GM21367 (cell line): ENCODE results near the gene SPRN.
"Not testable (repeated sequence)": the region's sequence is repeated elsewhere in the genome, so short reads cannot be mapped to it uniquely, and the experiment has no call there.

ENCODE experiments used
- ATAC-seq: cut with Tn5 transposase; IDR thresholded peaks from one replicate; pipeline ENCODE4 v1.9.1; 2021; ENCODE audit not compliant: unreplicated experiment

SPRN gene

GRCh38 chr10:133424601-133425000, at the start of gene SPRN:
Gene SPRN, minus strand, starts transcription at chr10:133424625. Its CDS starts 944 bp downstream, at chr10:133423681.
- ATAC-seq, result not testable (repeated sequence)

- ATAC-seq, result no peak
Measured at GRCh38 chr10:133474027-133474426, 49.6 kb upstream of the SPRN start.

GRCh38 chr10:133473270-133473669, 48.8 kb upstream of the SPRN start:
- ATAC-seq, result no peak

- ATAC-seq, result no peak
Measured at GRCh38 chr10:133471300-133472109, 47.1 kb upstream of the SPRN start.

- not testable (repeated sequence) for ATAC-seq
Measured at GRCh38 chr10:133469205-133469604, 44.8 kb upstream of the SPRN start.

GRCh38 chr10:133467286-133467911, 43.0 kb upstream of the SPRN start:
- ATAC-seq, result no peak

- ATAC-seq, result no peak
Measured at GRCh38 chr10:133466683-133467275, 42.4 kb upstream of the SPRN start.

GRCh38 chr10:133465950-133466474, 41.6 kb upstream of the SPRN start:
- ATAC-seq, result no peak

GRCh38 chr10:133465191-133465949, 40.9 kb upstream of the SPRN start:
- ATAC-seq, result no peak

- ATAC-seq, result no peak
Measured at GRCh38 chr10:133464582-133465031, 40.2 kb upstream of the SPRN start.

- ATAC-seq, result no peak
Measured at GRCh38 chr10:133462512-133463305, 38.3 kb upstream of the SPRN start.

- no peak for ATAC-seq
Measured at GRCh38 chr10:133461841-133462240, 37.4 kb upstream of the SPRN start.

- ATAC-seq, result no peak
Measured at GRCh38 chr10:133461027-133461426, 36.6 kb upstream of the SPRN start.

GRCh38 chr10:133460208-133460769, 35.9 kb upstream of the SPRN start:
- no peak for ATAC-seq

GRCh38 chr10:133459454-133460207, 35.2 kb upstream of the SPRN start:
- ATAC-seq, result no peak

- ATAC-seq, result no peak
Measured at GRCh38 chr10:133458710-133459453, 34.5 kb upstream of the SPRN start.

- ATAC-seq, result no peak
Measured at GRCh38 chr10:133458021-133458709, 33.7 kb upstream of the SPRN start.
